ENCODE data around the gene CDK14.

DNA sequence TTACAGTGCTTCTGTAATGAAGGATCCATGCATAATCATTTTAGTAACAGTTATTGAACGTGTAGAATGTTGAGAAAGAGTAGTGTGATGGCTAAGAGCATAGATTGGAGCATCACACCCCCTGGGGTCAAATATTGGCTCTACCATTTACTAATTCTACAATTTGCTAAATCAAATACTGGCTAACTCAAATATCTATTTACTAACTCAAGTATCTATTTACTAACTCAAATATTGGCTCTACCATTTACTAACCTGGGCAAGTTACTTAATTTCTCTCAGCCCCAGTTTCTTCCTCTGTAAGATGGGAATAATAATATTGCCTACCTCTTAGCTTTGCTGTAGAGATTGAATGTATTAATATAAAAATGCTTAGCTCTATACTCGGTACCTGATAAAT, 64.0 kb downstream of the CDK14 start:
- TF ChIP-seq, protein P1, sequence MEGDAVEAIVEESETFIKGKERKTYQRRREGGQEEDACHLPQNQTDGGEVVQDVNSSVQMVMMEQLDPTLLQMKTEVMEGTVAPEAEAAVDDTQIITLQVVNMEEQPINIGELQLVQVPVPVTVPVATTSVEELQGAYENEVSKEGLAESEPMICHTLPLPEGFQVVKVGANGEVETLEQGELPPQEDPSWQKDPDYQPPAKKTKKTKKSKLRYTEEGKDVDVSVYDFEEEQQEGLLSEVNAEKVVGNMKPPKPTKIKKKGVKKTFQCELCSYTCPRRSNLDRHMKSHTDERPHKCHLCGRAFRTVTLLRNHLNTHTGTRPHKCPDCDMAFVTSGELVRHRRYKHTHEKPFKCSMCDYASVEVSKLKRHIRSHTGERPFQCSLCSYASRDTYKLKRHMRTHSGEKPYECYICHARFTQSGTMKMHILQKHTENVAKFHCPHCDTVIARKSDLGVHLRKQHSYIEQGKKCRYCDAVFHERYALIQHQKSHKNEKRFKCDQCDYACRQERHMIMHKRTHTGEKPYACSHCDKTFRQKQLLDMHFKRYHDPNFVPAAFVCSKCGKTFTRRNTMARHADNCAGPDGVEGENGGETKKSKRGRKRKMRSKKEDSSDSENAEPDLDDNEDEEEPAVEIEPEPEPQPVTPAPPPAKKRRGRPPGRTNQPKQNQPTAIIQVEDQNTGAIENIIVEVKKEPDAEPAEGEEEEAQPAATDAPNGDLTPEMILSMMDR (conservative IDR thresholded peaks at IDR 0.05 in 1 of 2, IDR thresholded peaks at IDR 0.05 in 1 of 2; ENCODE audit: low read depth in 1 of 2, low read length in 2 of 2) = no peak
- TF ChIP-seq EZH2 (IDR thresholded peaks at IDR 0.05; ENCODE audit: low read length, missing control alignments) = no peak

All from fibroblast of lung (primary cell).